ENCODE data around the gene TRERF1.

GRCh38 chr6:42279144-42279781 is 172.5 kb downstream of the TRERF1 start:
- no peak for TF ChIP-seq CTCF (IDR thresholded peaks at IDR 0.05)
- TF ChIP-seq POLR2A (IDR thresholded peaks at IDR 0.05), result no peak
